ENCODE measurements around the gene SDSL. TPM values are rescaled to one million over a fixed set of nuclear protein-coding genes. Genes with fewer than 3 reads are reported as not detected.

Gene SDSL
- total and polyA plus RNA-seq, 8 donors, result 5.4 to 14.2 (median 9.6) TPM

DNA sequence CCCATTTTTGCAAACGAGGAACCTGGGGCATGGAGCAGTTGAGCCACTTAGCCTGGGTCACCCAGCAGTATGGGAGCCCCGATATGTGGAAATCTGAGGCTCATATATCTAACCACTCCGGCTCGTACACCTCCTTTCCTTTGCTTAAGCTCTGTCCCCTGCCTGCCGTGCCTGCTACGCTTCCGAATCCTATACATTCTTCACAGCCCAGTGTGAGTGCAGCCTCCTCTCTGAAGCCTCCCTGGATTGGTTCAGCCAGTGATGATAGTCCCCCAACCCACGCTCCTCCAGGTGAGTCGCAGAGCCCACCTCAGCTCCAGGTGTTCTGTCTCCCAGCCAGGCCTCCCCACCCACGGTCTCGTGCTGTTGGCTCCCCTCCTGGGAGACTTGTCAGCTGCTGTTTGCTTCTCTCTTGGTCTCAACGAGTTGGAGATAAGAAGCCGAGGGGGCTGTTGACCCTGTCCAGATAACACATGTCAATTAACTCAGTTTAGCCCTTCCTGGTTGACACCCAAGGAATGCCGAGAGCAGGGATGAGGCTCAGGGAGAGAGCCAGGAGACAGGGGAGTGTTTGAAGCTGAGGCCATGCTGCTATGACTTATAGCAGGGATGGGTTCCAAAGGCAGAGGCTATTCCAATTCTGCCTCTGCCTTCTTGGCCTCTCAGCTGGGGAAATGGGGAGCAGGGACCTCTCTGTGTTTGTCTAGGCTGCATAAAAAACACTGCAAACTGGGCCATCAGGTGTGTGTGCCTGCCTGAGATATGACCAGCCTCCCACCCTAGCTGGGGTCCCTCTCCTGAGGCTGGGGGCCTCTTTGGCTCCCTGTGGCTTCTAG, 19.0 kb downstream of the SDSL start:
- TF ChIP-seq, protein P1, sequence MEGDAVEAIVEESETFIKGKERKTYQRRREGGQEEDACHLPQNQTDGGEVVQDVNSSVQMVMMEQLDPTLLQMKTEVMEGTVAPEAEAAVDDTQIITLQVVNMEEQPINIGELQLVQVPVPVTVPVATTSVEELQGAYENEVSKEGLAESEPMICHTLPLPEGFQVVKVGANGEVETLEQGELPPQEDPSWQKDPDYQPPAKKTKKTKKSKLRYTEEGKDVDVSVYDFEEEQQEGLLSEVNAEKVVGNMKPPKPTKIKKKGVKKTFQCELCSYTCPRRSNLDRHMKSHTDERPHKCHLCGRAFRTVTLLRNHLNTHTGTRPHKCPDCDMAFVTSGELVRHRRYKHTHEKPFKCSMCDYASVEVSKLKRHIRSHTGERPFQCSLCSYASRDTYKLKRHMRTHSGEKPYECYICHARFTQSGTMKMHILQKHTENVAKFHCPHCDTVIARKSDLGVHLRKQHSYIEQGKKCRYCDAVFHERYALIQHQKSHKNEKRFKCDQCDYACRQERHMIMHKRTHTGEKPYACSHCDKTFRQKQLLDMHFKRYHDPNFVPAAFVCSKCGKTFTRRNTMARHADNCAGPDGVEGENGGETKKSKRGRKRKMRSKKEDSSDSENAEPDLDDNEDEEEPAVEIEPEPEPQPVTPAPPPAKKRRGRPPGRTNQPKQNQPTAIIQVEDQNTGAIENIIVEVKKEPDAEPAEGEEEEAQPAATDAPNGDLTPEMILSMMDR (IDR thresholded peaks at IDR 0.05), result no peak
- H3K27ac ChIP-seq, result no peak overlapping the region
- WGBS, 2 donors, result 15 to 20% methylated on average over 14 of the region's 14 CpGs
- FAIRE-seq (no peak), ATAC-seq (peak; percentile 46 to 80 (median 58)), DNase-seq (peak in 3 of 6 donors; percentile 42 to 61 (median 58))
- H3K9me3 ChIP-seq, result no peaks in the 10 kb centered on the region
- peaks cover 0 to 11% (median 8%) of the 10 kb centered on the region in 3 donors for H3K4me1 ChIP-seq
- intact Hi-C loops (cut with DNase I), result no loop called here
- H3K36me3 ChIP-seq, result no peaks in the 10 kb centered on the region
- H3K4me3 ChIP-seq, result no peak overlapping the region
- H3K27me3 ChIP-seq, result no peaks in the 10 kb centered on the region

DNA sequence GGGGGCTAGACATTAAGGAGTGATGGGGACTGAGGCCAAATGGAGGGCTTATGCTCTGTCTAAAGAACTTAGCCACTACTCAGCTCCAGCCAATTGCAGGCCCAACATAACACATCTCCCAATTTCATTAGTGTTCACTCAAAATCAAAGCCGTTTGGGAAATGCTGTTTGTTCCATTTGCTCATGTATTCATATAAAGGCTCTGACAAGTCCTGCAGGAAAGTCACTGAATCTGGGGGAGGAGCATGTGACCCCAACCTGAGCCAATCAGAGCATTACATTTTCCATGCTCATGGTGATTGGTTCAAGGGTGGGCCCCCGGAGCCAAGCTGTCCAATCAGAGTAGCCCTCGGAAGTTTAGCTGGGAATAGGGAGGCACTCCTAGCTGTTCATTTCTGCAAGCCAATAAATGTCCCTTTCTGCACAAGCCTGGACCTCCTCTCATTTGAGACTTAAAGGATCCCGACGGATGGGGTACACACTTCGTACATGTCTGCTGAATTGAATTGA, 20.9 kb downstream of the SDSL start:
- intact Hi-C loops (cut with DNase I), result no loop called here
- Histone ChIP-seq H3K27me3 (no peaks in the 10 kb centered on the region), H3K36me3 (no peaks in the 10 kb centered on the region), H3K4me3 (no peak overlapping the region), H3K4me1 (peaks cover 0 to 11% (median 8%) of the 10 kb centered on the region in 3 donors), H3K9me3 (no peaks in the 10 kb centered on the region), H3K27ac (no peak overlapping the region)
- ATAC-seq, result no peak
- FAIRE-seq, result no peak
- WGBS, 2 donors, result 90 to 91% methylated on average over 6 of the region's 6 CpGs
- TF ChIP-seq, protein P1 (IDR thresholded peaks at IDR 0.05), result no peak
- DNase-seq, result no peak

DNA sequence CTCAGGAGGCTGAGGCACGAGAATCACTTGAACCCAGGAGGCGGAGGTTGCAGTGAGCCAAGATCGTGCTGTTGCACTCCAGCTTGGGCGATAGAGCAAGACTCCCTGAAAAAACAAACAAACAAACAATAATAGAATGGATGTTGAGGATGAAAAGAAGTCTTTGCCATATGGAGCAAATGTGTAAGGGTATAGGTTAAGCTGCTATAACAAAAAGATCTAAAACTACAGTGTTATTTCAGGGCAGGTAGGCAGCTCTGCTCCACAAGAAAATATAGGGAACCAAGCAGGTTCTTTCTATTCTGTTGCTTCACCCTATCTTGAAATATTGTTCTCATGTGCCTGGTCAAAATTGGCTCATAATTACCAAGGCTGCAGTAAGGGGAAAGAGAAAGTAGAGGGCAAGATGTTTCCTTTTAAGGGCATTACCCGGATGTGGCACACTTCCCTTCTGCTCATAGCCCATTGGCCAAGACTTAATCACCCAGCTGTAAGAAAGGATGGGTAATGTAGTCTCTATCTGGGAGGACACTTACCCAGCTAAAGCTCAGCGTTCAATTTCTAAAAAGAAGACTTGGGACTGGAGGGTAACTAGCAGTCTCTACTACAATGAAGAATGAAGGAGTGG, 23.5 kb downstream of the SDSL start:
- Histone ChIP-seq H3K9me3 (no peaks in the 10 kb centered on the region), H3K36me3 (no peaks in the 10 kb centered on the region), H3K27me3 (no peaks in the 10 kb centered on the region), H3K27ac (no peak overlapping the region), H3K4me1 (peaks cover 0 to 11% (median 8%) of the 10 kb centered on the region in 3 donors), H3K4me3 (no peak overlapping the region)
- DNase-seq (no peak), FAIRE-seq (no peak), ATAC-seq (no peak)
- WGBS, 2 donors, result 90 to 92% methylated on average over 6 of the region's 6 CpGs
- intact Hi-C loops (cut with DNase I), result no loop called here
- TF ChIP-seq, protein P1 (IDR thresholded peaks at IDR 0.05), result no peak

DNA sequence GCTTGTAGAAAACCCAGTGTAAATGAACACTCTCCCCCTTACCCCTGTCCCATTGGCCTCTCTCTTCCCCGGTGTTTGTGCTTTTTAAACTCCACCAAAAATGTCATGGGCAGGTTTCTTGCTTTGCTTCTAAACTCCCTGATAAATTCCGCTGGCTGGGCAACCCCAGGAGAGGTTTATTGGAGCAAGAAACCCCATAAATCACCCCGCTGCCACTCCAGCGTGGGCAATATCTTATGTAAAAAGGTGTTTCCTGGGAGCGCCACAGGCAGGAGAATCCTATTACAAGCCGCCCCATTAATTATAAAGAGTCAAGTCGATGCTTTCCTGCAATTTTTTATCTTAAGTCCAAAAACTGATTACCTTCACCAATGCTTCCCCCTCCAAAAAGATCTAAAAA, 26.7 kb downstream of the SDSL start:
- Histone ChIP-seq H3K4me3 (no peak overlapping the region), H3K4me1 (no peaks in the 10 kb centered on the region), H3K36me3 (no peaks in the 10 kb centered on the region), H3K9me3 (no peaks in the 10 kb centered on the region), H3K27ac (no peak overlapping the region), H3K27me3 (no peaks in the 10 kb centered on the region)
- TF ChIP-seq, protein P1 (IDR thresholded peaks at IDR 0.05), result no peak
- DNase-seq (no peak), FAIRE-seq (no peak), ATAC-seq (no peak)
- intact Hi-C loops (cut with DNase I), result no loop called here
- WGBS, 2 donors, result 52 to 59% methylated on average over 7 of the region's 7 CpGs
